GM19239 (cell line): ENCODE results near the gene RAX2.

Experiments
- DNase-seq: peaks from one replicate; pipeline ENCODE4 v3.0.0; 2011; ENCODE audit warnings: low spot score; ENCODE audit not compliant: insufficient read length
- FAIRE-seq: peaks from 2 replicates; lab custom pipeline; 2011; peaks lifted over from hg19 to GRCh38; lab: Jason Lieb, UNC

The RAX2 gene

DNA sequence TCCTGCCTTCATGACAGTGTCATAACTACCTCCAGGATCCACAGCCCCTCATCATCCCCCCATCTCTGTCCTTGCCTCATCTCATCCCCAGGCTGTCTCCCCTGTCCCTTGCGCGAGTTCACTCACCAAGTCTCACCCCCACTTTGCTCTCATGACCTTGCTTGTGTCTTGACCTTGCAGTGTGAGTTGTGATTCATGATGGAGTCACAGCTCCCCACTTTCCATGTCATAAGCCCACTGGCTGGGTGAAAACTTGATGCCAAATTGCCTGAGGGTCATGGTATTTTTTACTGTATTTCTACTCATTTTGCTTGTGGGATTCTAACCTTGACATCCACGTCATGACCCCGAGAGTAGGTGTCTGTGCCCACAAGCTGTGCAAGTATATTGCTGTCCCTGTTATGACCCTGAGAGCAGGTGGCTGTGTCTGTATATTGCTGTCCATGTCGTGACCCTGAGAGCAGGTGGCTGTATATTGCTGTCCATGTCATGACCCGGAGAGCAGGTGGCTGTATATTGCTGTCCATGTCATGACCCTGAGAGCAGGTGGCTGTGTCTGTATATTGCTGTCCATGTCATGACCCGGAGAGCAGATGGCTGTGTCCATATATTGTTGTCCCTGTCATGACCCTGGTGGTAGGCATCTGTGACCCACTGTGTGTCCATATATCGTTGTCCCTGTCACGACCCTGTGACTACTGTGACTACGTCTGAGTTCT, 34.4 kb downstream of the RAX2 start:
- FAIRE-seq, result no peak
- no peak for DNase-seq

DNA sequence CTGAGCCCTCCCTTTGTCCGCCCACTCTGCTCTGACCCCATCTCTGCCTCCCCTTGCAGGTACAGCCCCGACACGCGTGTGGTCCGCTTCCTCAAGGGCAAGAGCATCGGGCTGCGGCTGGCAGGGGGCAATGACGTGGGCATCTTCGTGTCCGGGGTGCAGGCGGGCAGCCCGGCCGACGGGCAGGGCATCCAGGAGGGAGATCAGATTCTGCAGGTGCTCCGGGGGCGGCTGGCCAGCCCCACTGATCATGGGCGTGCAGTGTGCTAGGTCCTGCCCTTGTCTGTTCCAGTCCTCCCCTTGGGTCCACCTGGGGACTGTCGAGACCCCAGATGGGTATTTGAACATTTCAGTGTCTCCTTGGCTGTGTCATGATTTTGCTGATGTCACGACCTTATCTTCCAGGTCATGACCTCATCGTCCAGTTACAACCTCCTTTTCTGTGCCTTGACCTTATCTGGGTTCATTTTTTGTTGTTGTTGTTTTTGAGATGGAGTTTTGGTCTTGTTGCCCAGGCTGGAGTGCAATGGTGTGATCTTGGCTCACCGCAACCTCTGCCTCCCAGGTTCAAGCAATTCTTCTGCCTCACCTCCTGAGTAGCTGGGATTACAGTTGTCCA, 35.8 kb downstream of the RAX2 start:
- DNase-seq (no peak), FAIRE-seq (no peak)

DNA sequence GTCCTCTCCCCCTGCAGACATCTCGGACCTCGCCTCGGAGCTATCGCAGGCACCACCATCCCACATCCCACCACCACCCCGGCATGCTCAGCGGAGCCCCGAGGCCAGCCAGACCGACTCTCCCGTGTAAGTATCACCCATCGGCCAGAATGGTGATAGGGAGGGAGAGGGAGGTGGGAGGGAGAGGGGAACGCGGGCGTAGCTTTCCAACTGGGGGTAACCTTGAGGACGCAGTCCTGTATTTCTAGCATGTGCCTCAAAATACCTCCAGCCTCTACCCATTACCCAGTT, 37.8 kb downstream of the RAX2 start:
- FAIRE-seq, result no peak
- DNase-seq, result no peak

DNA sequence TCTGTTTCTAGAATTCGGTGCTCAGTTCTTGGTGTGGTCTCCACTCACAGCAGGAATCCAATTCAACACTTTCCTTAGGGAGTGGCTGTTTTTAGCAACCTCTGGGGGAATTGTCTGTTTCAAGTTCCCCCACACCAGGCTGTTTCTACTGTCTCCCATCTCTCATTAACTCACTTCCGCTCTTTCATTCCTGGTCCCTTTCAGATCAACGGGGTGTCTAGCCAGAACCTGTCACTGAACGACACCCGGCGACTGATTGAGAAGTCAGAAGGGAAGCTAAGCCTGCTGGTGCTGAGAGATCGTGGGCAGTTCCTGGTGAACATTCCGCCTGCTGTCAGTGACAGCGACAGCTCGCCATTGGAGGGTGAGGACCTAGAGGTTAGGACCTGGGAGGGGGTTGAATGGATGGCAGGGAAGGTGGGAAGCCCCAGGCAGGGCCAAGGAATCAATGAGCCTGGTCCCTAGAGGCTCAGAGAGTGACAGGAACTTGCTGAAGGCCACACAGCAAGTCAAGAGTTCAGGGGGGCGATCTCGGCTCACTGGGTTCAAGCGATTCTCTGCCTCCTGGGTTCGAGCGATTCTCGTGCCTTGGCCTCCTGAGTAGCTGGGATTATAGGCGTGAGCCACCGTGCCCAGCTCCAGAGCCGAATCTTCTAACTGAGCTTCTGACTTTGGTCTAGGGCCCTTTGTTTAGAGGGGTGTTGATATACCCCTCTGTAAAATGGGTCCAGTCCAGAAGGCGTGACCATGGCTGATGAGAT, 38.3 kb downstream of the RAX2 start:
- DNase-seq (no peak), FAIRE-seq (no peak)

DNA sequence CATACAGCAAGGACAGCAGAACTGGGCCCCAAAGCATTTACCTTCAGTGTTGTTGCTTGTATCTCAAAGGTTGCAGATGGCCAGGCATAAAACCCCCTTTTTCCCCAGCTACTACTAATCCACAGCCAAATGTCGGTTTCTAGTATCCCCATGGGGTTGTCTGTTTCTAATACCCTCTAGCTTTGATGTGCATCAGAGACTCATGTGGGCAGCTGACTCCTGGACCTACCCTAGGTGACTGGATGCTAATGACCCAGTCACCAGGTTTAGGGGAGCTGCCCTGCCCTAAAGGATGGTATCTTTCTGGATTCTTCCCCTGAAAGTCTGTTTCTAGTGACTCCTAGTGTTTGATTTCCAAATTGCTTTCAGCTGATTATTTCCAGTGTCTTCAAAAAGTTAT, 39.9 kb downstream of the RAX2 start:
- FAIRE-seq (no peak), DNase-seq (no peak)

DNA sequence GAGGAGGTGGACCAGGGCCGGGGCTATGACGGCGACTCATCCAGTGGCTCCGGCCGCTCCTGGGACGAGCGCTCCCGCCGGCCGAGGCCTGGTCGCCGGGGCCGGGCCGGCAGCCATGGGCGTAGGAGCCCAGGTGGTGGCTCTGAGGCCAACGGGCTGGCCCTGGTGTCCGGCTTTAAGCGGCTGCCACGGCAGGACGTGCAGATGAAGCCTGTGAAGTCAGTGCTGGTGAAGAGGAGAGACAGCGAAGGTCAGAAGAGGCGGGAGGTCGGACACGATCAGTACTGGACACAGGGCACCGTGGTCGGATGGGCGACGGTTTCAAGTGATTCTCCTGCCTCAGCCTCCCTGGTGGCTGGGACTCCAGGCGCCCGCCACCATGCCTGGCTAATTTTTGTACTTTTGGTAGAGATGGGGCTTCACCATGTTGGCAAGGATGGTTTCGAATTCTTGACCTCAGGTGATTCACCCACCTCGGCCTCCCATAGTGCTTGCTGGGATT, 41.5 kb downstream of the RAX2 start:
- FAIRE-seq, result no peak
- no peak for DNase-seq

DNA sequence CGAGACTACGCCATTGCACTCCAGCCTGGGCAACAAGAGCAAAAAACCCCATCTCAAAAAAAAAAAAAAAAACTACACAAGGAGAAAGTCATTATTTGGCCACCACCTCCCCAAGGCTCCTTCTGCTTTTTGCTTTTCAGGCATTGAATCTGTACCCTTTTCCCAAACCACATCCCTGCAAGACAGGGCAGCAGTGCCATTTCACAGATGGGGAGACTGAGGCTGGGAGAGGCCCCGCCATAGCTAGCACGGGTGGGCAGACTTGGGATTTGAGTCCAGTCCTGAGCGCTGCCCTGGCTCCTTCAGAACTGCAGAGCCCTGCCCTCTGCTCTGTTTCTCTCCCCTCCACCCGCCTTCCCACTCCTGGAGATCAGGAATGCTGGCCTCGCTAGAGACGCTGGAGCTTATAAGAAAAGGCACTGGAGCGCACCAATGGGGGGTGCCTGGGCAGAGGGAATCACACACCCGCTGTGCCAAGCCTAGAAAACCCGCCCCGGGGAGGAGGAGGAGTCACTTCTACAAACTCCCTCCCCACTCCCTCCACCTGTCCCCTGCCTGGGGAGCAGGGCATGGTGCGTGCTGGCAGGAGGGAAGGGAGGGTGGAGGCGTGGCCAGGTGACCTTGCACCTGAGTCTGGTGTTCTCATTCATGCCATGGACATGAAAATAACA, 46.3 kb downstream of the RAX2 start:
- no peak for DNase-seq
- no peak for FAIRE-seq

DNA sequence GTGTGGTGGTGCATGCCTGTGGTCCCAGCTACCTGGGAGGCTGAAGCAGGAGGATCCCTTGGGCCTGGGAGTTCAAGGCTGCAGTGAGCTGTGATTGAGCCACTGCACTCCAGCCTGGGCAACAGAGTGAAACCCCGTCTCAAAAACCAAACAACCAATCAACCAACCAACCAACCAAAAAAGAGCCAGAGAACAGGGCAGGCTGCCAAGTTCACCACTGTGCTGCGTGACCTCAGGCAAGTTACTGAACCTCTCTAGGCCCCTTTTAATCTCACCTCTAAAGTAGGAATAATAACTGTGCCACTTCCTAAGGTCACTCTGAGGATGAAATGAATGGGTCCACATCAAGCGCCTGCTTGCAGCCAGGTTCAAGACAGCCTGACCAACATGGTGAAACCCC, 46.9 kb downstream of the RAX2 start:
- DNase-seq (no peak), FAIRE-seq (no peak)

DNA sequence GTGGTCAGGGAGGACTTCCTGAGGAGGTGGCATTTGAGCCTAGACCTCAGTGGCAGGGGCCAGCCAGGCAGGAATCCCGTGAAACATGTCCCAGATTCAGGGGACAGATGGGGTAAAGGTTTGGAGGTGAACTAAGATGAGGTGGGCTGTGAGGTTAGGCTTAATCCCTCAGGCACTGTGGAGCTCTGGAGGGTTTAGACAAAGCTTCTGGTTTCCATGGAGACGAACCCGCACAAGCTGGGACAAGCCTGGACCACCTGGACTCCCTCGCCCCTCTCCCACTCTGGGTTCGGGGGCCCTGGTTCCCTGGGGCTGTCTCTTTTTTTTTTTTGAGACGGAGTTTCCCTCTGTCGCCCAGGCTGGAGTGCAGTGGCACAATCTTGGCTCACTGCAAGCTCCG, 48.1 kb downstream of the RAX2 start:
- DNase-seq (no peak), FAIRE-seq (no peak)

DNA sequence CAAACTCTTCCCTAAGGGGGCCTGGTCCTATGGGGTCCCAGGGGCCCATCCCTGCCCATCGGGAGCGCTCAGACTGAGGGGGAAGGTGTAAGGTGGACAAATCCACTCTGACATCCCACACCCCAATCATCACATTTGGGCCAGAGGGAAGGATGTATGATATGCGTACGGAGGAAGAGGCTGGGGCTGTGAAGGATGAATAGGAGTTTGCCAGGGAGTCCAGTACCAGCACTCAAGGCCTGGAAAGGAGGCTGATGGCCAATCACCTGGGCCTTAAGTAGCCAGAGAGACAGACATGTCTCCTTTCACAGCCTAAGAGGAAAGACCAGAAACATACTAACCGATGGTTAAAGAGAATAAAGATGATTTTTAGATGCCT, 48.9 kb downstream of the RAX2 start:
- FAIRE-seq (no peak), DNase-seq (no peak)

DNA sequence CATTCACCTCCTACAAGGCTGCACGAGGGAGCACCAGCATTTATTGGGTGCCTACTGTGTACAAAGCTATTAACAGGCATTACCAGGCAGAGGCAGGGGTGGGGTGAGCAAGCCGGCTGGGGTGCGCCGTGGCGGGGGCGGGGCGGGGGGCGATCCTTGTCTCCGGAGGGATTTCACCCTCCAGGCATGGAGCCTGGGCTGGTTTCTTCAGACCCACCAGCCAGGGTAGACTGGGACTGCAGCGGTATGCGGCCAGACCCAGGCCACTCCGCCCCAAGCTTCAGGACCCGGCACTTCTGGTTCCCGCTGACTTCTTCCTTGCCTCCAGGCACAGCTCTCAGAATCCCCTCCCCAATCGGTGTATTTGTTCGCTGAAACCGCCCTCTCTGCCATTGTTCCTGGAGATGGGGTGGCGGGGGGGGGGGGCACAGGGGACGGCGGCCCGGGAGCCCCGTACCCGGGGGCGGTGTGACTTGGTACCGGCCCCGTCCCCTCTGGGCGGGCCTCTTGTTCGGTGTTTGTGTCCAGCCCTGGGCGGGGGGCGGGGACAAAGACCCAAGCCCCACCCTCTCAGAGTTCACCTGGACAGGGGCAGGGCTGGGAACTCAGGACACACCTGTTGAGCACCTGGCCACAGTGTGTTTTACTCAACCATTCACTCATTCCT, 49.5 kb downstream of the RAX2 start:
- no peak for DNase-seq
- no peak for FAIRE-seq

DNA sequence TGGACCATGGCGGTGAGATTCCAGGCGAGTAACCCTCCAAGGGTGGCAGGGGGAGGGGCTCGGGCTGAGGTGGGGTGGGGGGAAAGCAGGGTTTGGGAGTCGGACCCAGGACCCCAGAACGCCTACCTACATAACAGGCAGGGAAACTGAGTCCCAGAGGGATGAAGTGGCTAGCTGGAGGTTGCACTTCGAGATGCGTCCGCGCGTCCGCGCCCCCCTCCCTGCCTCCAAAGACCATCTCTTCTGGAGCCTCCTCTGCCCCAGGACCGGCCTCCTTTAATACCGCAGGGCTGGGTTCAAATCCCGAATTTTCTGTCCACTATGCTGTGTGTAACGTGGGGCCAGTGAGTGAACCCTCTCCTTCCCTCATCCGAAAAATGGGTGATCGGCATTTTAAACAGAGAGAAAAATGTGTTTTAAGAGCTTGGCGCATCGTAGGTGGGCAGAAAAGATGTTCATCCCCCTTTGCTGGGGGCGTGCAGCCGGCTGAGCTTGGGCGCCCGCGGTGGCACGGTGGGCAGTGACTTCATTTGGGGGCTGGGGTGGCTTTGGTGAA, 50.1 kb downstream of the RAX2 start:
- no peak for DNase-seq
- no peak for FAIRE-seq

DNA sequence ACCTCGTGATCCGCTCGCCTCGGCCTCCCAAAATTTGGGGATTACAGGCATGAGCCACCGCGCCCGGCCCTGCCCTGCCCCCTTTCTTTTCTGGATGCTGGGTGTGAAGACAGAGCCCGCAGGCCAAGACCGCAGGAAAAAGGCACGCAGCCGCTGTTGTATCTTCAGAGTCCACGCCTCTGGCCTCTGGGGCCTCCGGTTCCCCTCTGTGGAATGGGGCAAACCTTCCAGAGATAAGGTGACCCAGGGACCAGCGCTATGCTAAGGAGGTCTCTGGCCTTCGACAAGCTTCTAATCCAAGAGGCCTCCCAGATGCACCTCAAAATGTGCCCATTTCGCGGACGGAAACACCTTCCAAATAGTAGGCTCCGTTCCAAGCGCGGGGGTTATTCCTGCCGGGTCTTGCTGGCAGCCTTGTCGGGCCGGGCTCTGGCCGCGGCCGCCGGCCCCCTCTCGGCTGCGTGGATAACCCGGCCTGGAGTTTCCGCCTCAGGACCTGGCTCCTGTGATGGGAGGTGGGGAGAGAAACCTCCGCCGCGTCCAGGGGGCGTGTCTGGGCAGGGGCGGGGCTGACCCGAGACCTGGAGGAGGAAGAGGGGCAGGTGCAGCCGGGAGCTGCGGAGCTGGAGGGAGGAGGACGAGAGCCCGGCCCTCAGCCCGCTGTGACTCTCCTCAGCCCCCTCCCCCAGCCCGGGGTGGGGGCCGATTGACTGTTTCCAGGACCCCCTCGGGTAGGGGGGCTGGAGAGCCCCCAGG, 50.7 kb downstream of the RAX2 start:
- FAIRE-seq (no peak), DNase-seq (peak; percentile 90)

DNA sequence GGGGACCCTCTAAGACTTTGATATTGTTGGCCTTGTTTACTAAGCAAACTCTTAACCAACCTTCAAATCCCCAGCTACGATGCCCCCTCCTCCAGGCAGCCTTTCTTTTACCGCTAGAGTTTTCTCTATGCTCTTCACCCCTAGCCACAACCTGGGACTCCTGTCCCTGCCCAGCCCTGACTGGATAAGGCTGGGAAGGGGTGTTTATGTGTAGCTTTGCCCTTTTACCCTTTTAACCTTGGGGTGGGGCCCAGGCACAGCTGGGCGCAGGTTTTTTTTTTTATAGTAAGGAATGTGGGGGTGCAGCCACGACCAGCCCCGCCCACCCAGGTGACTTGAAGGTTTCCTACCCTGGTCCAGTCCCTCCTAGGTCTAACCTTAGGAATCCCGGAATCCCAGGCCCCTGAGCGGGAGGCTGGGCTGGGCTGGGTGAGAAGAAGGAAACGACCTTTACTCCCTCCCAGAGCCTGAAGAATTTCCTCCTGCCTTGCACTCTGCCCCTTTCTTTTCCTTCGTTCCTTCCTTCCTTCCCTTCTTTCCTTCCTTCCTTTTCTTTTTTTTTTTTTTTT, 51.6 kb downstream of the RAX2 start:
- no peak for DNase-seq
- FAIRE-seq, result no peak

DNA sequence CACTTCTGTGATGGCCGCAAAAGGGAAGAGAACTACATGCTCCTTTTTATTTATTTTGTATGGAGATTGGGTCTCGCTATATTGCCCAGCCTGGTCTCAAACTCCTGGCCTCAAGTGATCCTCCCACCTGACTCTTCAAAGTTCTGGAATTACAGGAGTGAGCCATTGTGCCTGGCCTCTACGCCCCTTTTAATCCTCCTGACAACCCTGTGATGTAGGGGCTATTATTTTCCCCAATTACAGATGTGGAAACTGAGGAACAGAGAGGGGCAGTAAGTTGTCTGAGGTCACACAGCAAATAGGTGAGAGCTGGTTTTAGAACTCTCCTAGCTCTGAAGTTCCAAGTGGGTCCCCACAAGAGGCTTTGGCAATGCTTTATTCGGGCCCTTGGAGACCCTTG, 52.2 kb downstream of the RAX2 start:
- DNase-seq (no peak), FAIRE-seq (no peak)
